ENCODE measurements around the gene STX17. TPM values are rescaled to one million over a fixed set of nuclear protein-coding genes. Genes with fewer than 3 reads are reported as not detected.

Gene STX17
- total RNA-seq, 2 experiments from 2014 or later = 33.3 to 41.9 TPM

DNA sequence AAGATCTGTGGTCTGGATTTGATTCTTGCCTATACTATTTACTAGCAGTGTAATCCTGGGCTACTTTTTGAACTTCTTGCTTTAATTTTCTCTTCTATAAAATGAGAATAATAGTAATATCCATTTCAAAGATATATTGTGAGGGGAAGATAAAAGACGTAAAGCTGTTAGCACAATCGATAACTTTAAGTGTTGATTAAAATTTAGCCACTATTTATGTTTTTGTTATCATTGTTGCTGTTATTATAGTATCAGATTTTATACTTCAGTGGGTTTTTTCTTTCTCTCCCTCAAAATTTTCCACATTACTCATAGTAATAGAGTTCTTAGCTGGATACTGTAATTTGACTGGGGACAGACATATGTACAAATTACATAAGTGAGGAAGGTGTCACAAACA is 42.0 kb downstream of the STX17 start:
- peaks cover 12% of the 10 kb centered on the region for H3K4me1 Mint-ChIP-seq (ENCODE audit: low read depth)
- intact Hi-C loops (cut with micrococcal nuclease) = no loop called here
- TF ChIP-seq, protein P1, sequence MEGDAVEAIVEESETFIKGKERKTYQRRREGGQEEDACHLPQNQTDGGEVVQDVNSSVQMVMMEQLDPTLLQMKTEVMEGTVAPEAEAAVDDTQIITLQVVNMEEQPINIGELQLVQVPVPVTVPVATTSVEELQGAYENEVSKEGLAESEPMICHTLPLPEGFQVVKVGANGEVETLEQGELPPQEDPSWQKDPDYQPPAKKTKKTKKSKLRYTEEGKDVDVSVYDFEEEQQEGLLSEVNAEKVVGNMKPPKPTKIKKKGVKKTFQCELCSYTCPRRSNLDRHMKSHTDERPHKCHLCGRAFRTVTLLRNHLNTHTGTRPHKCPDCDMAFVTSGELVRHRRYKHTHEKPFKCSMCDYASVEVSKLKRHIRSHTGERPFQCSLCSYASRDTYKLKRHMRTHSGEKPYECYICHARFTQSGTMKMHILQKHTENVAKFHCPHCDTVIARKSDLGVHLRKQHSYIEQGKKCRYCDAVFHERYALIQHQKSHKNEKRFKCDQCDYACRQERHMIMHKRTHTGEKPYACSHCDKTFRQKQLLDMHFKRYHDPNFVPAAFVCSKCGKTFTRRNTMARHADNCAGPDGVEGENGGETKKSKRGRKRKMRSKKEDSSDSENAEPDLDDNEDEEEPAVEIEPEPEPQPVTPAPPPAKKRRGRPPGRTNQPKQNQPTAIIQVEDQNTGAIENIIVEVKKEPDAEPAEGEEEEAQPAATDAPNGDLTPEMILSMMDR (IDR thresholded peaks at IDR 0.05) = no peak
- ChIA-PET CTCF (interaction anchor here (1.2 kb wide), 1 partner anchor 42 kb away, joined by 3 read pairs; the partner anchor contains the start of gene STX17), POLR2A (interaction anchor here (1.1 kb wide), 1 partner anchor 41 kb away, joined by 3 read pairs; no protein-coding TSS in a partner anchor)
- no peaks in the 10 kb centered on the region for H3K9me3 Mint-ChIP-seq
- H3K36me3 Mint-ChIP-seq (ENCODE audit: low read depth) = peaks cover 25% of the 10 kb centered on the region
- ATAC-seq = no peak
- no peak overlapping the region for H3K27ac Mint-ChIP-seq
- no peaks in the 10 kb centered on the region for H3K27me3 Mint-ChIP-seq
- no peak for DNase-seq
- no peak overlapping the region for H3K4me3 Mint-ChIP-seq

DNA sequence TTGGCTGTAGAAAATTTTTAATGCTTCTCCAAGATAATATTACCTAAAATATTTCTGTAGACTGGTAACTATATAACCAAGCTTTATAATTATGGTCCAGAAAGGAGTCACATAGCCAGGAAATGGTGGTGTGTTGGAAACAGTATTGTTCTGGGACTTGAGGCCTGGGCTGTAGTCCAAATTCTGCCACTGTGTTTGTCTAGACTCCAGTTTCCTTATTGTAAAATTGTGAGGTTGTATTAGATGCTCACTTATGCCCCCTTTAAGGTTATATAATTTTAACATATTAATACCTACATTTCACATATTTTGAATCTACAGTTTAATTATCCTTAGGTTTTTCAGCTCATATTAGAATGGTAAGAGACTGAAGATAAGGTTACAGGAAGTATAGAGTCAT is 42.4 kb downstream of the STX17 start:
- Mint-ChIP-seq H3K27me3 (no peaks in the 10 kb centered on the region), H3K4me3 (no peak overlapping the region), H3K4me1 (ENCODE audit: low read depth) (peaks cover 14% of the 10 kb centered on the region), H3K9me3 (no peaks in the 10 kb centered on the region), H3K27ac (no peak overlapping the region), H3K36me3 (ENCODE audit: low read depth) (peaks cover 24% of the 10 kb centered on the region)
- CTCF ChIA-PET = interaction anchor here (1.2 kb wide), 1 partner anchor 43 kb away, joined by 3 read pairs; the partner anchor contains the start of gene STX17
- ATAC-seq (no peak), DNase-seq (no peak)
- intact Hi-C loops (cut with micrococcal nuclease) = no loop called here
- TF ChIP-seq, protein P1 (IDR thresholded peaks at IDR 0.05) = no peak
- POLR2A ChIA-PET = no interaction called here

DNA sequence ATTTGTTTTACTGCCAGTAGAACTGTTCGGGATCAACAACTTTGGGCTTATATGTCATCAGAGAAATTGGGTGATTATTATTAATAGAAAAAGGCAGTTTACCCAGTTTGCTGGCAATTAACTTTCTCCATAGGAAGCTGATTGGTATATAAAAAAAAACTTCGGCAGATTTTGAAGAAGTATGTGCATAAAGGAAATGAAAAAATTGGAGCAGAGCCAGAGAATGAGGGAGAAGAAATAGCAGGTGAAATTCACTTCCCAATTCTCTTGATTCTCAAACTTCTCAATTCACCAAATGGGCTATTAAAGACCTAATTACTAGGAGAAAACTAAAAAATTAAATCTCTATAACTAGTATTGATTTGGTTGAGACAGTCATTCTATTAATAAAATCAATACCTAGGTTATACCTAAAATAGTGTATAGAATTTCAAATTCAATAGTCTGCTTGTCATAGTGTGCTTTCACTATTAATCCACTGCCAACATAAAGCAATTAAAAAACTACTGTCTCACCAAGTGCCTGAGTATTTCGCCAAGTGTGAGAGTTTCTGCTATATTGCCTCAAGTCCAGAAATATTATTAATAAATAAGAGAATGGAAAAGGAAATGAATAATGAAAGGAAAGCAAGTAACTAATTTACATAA is 47.5 kb downstream of the STX17 start:
- intact Hi-C loops (cut with micrococcal nuclease) = no loop called here
- no peaks in the 10 kb centered on the region for H3K9me3 Mint-ChIP-seq
- H3K27me3 Mint-ChIP-seq = no peaks in the 10 kb centered on the region
- no peak overlapping the region for H3K4me3 Mint-ChIP-seq
- ChIA-PET POLR2A (no interaction called here), CTCF (interaction anchor here (1.1 kb wide), 1 partner anchor 129 kb away, joined by 4 read pairs; no protein-coding TSS in a partner anchor)
- DNase-seq (no peak), ATAC-seq (no peak)
- TF ChIP-seq, protein P1 (IDR thresholded peaks at IDR 0.05) = no peak
- peaks cover 25% of the 10 kb centered on the region for H3K4me1 Mint-ChIP-seq (ENCODE audit: low read depth)
- H3K27ac Mint-ChIP-seq = no peak overlapping the region
- peaks cover 26% of the 10 kb centered on the region for H3K36me3 Mint-ChIP-seq (ENCODE audit: low read depth)

DNA sequence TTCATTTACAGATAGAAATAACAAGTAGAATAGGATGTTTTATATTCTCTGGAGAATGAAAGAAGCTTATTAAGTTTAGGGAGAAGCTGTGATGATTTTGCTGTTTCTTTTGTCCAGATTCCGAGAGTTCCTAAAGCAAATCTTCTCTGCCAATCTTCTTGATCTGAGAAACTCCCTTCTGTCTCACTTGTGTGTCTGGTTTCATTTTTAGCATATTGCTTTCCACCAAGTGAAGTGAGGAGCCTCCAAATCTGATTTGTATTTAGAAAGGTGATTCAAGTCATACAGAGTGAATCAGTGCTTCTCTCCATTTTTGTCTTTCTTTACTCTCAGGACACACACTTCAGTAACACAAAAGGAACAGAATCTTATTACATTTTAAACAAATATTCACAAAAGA is 48.4 kb downstream of the STX17 start:
- H3K4me1 Mint-ChIP-seq (ENCODE audit: low read depth) = peaks cover 25% of the 10 kb centered on the region
- H3K27ac Mint-ChIP-seq = peak overlapping the region; percentile 22

DNA sequence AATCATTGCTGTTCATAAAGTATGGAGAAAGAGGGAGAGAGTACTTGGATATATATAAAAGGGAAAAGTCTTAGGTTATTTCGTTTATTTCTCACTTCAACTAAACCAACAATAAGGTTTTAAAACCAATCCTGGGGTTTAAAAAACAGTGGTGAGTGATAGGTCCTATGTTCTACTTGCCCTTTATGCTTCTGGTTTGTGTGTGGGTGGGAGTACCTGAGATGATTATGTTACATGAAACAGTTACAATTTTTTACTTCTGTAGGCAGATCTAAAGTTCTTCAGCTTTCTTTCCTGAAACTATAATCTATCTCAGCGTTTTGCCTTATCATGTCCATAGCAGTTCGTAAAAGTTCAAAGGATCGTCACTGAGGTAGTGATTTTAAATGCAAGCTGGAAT is 49.2 kb downstream of the STX17 start:
- H3K27ac Mint-ChIP-seq = peak overlapping the region; percentile 9
- TF ChIP-seq, protein P1 (IDR thresholded peaks at IDR 0.05) = no peak
- no peak overlapping the region for H3K4me3 Mint-ChIP-seq
- ATAC-seq (peak; percentile 88), DNase-seq (peak; percentile 20)
- no peaks in the 10 kb centered on the region for H3K9me3 Mint-ChIP-seq
- H3K4me1 Mint-ChIP-seq (ENCODE audit: low read depth) = peaks cover 21% of the 10 kb centered on the region
- no peaks in the 10 kb centered on the region for H3K27me3 Mint-ChIP-seq
- peaks cover 28% of the 10 kb centered on the region for H3K36me3 Mint-ChIP-seq (ENCODE audit: low read depth)
- intact Hi-C loops (cut with micrococcal nuclease) = no loop called here
- CTCF ChIA-PET = interaction anchor here (1.3 to 1.4 kb wide), 2 partner anchors 8 to 23 kb away, joined by 3 to 4 read pairs; no protein-coding TSS in a partner anchor
- POLR2A ChIA-PET = no interaction called here

More for the DNA sequence above, 48.4 kb downstream of the STX17 start:
- DNase-seq (no peak), ATAC-seq (peak; percentile 78)
- TF ChIP-seq, protein P1 (IDR thresholded peaks at IDR 0.05) = no peak
- H3K9me3 Mint-ChIP-seq = no peaks in the 10 kb centered on the region
- POLR2A ChIA-PET = no interaction called here
- CTCF ChIA-PET = no interaction called here
- intact Hi-C loops (cut with micrococcal nuclease) = no loop called here
- H3K4me3 Mint-ChIP-seq = no peak overlapping the region
- H3K36me3 Mint-ChIP-seq (ENCODE audit: low read depth) = peaks cover 28% of the 10 kb centered on the region
- no peaks in the 10 kb centered on the region for H3K27me3 Mint-ChIP-seq
